HG02943 (cell line): ENCODE measurements around the gene ZNFX1.

ENCODE experiments used
- ATAC-seq: cut with Tn5 transposase; IDR thresholded peaks from one replicate; pipeline ENCODE4 v1.9.1; 2021; ENCODE audit warnings: mild to moderate bottlenecking, low read depth, moderate library complexity; ENCODE audit not compliant: unreplicated experiment

Gene ZNFX1

GRCh38 chr20:49280463-49281058 lies 2.7 kb upstream of the ZNFX1 start:
- ATAC-seq, result no peak

- ATAC-seq, result no peak
These were observed 2.0 kb upstream of the ZNFX1 start for GRCh38 chr20:49279677-49280462.

GRCh38 chr20:49278818-49279676 lies 1.2 kb upstream of the ZNFX1 start:
- ATAC-seq, result no peak

- no peak for ATAC-seq
These were observed 146 bp downstream of the ZNFX1 start for GRCh38 chr20:49277786-49278035.

- no peak for ATAC-seq
These were observed 684 bp downstream of the ZNFX1 start for GRCh38 chr20:49276961-49277785.

- no peak for ATAC-seq
These were observed 1.5 kb downstream of the ZNFX1 start for GRCh38 chr20:49276161-49276960.

GRCh38 chr20:49275636-49276035 lies 2.2 kb downstream of the ZNFX1 start:
- no peak for ATAC-seq

GRCh38 chr20:49275216-49275615 lies 2.6 kb downstream of the ZNFX1 start:
- no peak for ATAC-seq

- no peak for ATAC-seq
These were observed 4.1 kb downstream of the ZNFX1 start for GRCh38 chr20:49273696-49274277.

- no peak for ATAC-seq
These were observed 5.2 kb downstream of the ZNFX1 start for GRCh38 chr20:49272654-49273053.

- no peak for ATAC-seq
These were observed 7.1 kb downstream of the ZNFX1 start for GRCh38 chr20:49270736-49271135.

GRCh38 chr20:49270177-49270576 lies 7.7 kb downstream of the ZNFX1 start:
- ATAC-seq, result no peak

- no peak for ATAC-seq
These were observed 9.1 kb downstream of the ZNFX1 start for GRCh38 chr20:49268600-49269365.

- ATAC-seq, result no peak
These were observed 10.5 kb downstream of the ZNFX1 start for GRCh38 chr20:49267327-49267726.

GRCh38 chr20:49262444-49262843 lies 15.4 kb downstream of the ZNFX1 start:
- no peak for ATAC-seq

GRCh38 chr20:49261173-49261572 lies 16.7 kb downstream of the ZNFX1 start:
- no peak for ATAC-seq

GRCh38 chr20:49260218-49260617 lies 17.6 kb downstream of the ZNFX1 start:
- ATAC-seq, result no peak

- no peak for ATAC-seq
These were observed 18.1 kb downstream of the ZNFX1 start for GRCh38 chr20:49259799-49260198.

GRCh38 chr20:49259284-49259683 lies 18.6 kb downstream of the ZNFX1 start:
- ATAC-seq, result no peak
